NCI-H2196 (cell line): ENCODE data around the gene NDUFS3.

ENCODE experiments used
- DNase-seq: peaks from one replicate; lab custom pipeline; 2025; ENCODE audit not compliant: unreplicated experiment; lab: John Stamatoyannopoulos, UW

The NDUFS3 gene

DNA sequence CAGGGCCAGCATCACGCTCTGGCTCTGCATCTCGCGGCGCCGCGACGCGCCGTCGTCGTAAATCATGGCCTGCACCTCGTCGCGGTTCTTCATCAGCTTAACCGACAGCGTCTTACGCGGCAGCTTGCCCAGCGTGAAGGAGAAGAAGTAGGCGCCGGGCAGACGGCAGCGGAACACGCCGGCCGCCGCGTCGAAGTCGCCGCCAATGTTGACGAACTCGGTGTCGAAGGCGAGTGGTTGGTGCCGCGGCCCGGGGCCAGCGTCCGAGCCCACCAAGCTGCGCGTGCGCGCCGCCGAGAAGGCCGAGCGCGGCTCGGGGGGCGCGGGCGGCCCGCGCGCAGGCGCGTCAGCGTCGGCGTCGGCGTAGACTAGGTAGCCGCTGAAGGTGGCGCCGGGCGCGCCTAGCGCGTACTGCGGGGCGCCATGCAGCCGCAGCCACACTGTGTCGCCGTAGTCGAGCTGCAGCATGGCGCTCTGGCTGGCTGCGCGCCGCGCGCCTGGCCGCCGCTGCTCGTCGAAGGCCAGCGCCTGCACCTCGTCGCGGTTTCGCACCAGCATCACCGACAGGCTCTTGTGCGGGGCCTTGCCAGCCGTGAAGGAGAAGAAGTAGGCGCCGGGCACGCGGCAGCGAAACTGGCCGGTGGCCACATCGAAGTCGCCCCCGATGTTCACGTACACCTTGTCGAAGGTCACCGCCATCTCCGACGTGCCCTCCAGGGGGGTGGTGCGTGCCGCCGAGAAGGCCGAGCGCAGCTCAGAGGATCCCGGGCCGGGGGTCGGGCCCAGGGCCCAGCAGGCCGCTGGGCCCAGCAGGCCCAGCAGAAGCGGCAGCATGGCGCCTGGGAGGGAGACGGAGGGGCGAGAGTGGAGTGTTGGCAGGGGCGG, 11.3 kb downstream of the NDUFS3 start:
- no peak for DNase-seq

DNA sequence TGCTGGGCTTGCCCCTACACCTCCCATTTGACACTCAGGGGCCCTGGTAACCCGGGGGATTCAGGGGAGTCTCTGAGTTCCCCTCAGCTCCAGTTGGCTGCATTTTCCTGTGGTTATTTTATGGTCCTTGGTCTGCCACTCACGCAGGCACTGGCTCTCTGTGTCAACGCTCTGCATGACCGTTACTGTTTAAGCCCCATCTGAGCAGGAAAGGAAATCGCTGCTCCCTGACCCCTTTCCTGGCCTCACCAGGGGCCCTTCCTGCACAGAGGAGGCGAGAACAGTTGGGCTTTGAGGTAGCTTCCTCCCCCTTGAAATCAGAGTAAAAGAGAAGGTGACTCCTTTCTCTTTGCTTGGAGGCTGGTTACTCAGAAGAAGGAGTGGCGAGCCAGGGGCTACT, 12.9 kb downstream of the NDUFS3 start:
- DNase-seq = no peak

DNA sequence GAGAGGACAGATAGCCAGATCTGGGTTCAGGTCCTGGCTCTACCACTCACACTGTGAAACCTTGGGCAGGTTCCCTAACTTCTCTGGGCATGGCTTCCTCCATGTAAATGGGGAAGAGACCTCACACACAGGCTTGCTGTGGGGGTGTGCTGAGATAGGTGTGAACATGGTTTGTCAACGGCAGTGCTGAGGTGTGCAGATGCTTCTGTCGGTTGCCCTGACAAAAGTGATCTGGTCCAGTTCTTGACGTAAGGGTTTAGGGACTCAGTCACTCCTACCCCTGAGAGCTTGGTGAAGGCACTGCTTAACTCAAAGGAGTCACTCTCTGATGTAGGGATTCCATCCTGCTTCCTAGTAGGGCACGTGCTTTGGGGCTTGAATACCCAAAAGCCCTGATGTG, 13.4 kb downstream of the NDUFS3 start:
- no peak for DNase-seq

DNA sequence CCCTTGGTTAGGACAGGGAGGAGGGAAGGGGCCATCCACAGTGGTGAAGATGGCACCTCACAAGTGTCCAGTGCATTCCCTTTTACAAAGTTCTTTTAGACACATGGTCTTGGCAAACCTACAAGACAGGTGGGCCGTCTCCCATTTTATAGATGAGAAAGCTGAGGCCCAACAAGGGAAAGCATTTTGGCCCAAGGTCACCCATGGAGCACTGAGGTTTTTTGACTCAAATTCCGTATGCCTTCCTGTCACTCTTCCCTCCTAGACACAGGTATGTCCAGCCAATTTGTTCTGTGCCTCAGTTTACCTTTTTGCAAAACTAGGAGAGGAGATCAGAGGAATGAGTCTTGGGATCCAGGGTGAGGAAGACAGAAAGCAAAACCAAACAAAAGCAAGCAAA, 14.1 kb downstream of the NDUFS3 start:
- no peak for DNase-seq

GRCh38 chr11:47593492-47593933, 14.6 kb downstream of the NDUFS3 start:
- no peak for DNase-seq

GRCh38 chr11:47593934-47594855, 15.3 kb downstream of the NDUFS3 start, which contains the start of gene C1QTNF4:
TSS of gene C1QTNF4 (minus strand) at chr11:47594411. CDS start at chr11:47590810, 3,601 bp downstream.
- no peak for DNase-seq

DNA sequence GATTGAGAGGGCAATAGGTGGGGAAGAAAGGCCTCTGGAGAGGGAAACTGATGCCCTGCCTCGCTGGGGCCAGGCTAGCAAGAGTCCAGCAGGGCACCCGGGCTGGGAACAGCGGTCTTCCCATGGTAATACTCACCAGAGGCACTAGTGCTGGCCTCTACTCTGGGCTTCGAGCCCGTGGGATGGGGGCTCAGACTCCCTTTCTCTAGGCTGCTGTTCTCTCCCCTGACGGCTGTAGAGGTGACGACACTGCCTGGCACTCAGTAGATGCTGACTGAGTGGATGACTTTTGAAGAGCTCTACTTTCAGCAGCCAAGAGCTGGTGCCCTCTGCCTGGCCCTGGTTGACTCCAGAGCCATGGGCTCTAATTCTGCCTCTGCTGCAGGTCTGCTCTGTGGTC, 16.2 kb downstream of the NDUFS3 start:
- no peak for DNase-seq

DNA sequence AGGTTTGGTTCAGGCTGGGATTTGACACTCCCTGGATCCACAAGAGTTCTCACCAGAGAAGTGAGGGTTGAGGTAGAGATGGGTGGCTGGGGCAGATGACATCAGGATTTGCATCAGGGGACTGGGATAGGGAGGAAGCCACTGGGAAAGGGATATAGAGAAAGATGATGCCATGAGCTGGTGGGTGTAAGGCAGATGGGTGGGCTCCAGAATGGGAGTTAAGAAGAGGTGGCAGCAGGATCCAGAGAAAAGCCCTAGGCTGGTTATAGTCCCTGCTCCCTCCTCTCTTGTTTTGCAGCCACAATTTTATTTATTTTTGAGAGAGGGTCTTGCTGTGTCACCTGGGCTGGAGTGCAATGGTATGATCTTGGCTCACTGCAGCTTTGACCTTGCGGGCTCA, 17.1 kb downstream of the NDUFS3 start:
- no peak for DNase-seq

DNA sequence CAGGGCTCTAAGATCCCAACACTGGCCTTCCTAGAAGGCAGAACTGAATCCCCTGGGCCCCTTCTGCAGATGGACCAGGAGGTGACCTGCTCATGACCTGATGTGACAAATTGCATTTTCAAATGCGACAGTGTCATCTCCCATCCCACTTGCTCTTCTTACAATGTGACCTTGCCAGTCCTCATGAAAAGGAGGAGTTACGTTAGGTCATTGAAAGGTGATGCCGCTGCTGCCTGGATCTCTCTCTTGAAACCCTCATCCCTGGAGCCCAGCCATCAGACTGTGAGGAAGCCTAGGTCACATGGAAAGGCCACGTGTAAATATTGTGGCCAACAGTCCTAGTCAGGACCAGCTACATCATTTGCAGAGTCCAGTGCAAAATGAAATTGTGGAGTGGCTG, 21.0 kb downstream of the NDUFS3 start:
- DNase-seq = peak; percentile 40

DNA sequence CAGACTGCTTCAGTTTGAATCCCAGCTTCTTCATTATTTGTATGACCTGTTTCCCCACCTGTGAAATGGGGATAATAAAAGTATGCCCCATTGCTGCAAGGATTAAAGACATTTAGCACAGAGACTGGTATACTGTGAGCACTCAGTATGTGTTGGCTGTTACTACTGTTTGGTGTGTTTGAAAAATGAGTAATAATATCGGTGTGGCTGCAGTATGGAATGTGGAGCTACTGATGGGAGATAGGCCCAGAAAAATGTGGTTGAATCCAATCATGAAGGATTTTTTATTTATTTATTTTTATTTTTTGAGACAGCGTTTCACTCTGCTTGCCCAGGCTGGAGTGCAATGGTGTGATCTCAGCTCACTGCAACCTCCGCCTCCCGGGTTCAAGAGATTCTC, 24.4 kb downstream of the NDUFS3 start:
- no peak for DNase-seq

DNA sequence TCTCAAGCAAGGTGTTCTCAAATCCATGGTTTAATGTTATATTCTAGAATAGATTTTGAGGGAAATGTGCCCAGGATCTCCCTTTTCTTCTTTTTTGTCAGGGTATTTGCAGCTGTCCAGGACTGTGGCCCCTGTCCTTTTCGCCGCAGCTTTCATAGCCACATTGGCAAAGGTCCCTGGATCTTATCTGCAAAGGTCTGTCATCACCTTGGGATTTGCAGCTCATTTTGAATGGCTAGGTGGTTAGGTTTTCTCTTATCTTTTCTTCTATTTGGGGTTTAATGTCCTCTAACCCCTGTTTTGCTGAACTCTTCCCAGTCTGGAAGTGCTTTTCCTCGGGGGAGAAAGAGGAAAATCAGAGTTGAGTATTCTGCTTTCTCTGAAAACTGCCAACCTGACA, 27.0 kb downstream of the NDUFS3 start:
- DNase-seq = no peak

GRCh38 chr11:47606731-47607130, 27.9 kb downstream of the NDUFS3 start:
- no peak for DNase-seq

- DNase-seq = no peak
Observed at GRCh38 chr11:47607380-47607779, 28.5 kb downstream of the NDUFS3 start.

DNA sequence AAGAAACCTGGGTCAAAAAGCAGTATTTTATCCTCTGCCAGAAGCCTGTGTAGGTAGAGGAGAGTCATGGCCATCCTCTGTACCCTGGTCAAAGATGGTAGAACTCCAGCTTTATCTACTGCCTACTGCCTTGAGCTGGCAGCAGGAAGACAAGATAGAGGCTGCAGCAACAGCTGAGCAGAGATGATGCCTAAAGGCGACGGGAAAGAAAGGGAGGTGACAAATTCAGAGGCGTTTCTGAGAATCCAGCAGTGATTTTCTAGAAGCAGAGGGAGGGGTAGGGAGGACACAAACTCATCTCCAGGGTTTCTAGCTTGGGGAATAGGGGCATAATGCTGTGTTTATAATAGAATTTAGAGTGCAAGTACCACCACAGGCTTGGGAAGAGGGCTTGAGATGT, 30.8 kb downstream of the NDUFS3 start:
- DNase-seq = no peak

DNA sequence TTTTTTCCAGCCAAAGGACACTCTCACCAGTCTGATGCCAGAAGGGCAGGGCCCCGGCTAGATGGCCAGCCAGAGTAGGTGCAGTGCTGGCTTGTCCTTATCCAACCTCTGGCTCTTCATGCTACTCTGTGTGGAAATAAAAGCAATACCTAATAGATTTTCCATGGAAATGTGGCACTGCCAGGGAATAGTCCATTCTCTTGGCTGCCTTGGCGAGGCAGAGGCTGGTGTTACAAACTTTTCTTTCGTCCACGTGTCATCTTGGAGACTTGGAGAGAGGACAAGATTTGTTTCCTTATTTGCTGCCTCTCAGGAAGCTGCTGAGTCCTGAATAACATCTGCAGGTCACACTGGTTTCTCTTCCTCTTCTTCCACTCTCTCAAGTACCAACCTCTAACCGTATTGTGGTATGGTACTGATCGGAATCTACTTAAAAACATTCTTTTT, 32.5 kb downstream of the NDUFS3 start:
- no peak for DNase-seq

DNA sequence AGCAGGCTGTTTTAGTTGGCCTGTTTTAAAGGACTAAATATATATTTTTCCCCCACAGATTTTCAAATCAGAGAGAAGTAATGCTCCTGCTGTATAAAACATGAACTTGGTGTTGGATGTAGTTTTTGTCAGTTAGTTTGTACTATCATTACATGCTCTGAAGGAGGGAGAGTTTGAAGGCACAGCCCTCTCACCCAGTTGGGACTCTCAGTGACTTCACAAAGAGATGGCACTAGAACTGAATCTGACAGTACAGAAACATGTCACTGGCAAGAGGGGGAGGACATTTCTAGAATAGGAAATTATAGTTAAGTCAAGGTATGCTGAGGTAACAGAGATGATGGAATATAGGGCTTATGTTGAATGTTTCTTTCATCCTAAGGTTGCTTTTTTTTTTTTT, 36.4 kb downstream of the NDUFS3 start:
- DNase-seq = no peak

- peak; percentile 50 for DNase-seq
Observed at GRCh38 chr11:47616726-47617416, 38.0 kb downstream of the NDUFS3 start.

- no peak for DNase-seq
Observed at GRCh38 chr11:47617417-47617809, 38.5 kb downstream of the NDUFS3 start.

DNA sequence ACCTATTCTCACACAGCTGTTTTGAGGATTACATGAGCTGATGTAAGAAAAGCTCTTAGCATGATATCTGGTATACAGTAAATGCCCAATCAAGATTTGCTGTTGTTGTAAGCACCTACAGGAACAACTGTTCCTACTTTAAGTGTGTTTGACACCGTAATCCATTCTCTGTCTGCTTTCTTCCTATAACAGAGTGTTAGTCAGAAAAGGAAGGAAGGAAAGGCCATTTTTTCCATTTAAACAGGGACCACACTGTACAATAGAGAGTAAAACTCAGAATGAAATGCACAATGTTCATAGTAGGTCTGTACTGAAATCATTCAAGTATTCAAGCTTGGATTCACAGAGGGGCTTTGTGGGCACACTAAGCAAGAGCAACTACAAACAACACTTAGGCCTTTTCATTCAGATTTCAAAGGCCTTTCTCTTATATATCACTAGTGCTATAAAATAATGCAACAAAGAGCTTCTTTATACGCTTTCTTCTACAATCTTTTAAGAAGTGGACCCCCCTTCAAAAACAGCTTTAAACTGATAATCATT, 42.0 kb downstream of the NDUFS3 start:
- no peak for DNase-seq

- no peak for DNase-seq
Observed at GRCh38 chr11:47626234-47626633, 47.4 kb downstream of the NDUFS3 start.

GRCh38 chr11:47628026-47628425, 49.2 kb downstream of the NDUFS3 start:
- no peak for DNase-seq
